Mesothelial cell of epicardium (in vitro differentiated cells): ENCODE data around the gene ARFGEF3. TPM values are rescaled to one million over a fixed set of nuclear protein-coding genes. Genes with fewer than 3 reads are reported as not detected.
"Not testable (repeated sequence)": the region's sequence is repeated elsewhere in the genome, so short reads cannot be mapped to it uniquely, and the experiment has no call there.

ENCODE experiments used
- DNase-seq, 2 experiments: peaks; one replicate each; pipeline ENCODE4 v3.0.0; 2021; ENCODE audit warnings: low spot score in 2 of 2; ENCODE audit not compliant: unreplicated experiment in 2 of 2
- H3K27ac Mint-ChIP-seq: 2 replicates; pipeline ENCODE4 v1.8.0; 2021; ENCODE audit warnings: mixed read lengths
- H3K27me3 Mint-ChIP-seq: 2 replicates; pipeline ENCODE4 v1.8.0; 2021; ENCODE audit warnings: low read depth, mixed read lengths
- H3K36me3 Mint-ChIP-seq: 2 replicates; pipeline ENCODE4 v1.8.0; 2021; ENCODE audit warnings: mixed read lengths
- H3K4me1 Mint-ChIP-seq: 2 replicates; pipeline ENCODE4 v1.8.0; 2021; ENCODE audit warnings: mixed read lengths
- H3K4me3 Mint-ChIP-seq: 2 replicates; pipeline ENCODE4 v1.8.0; 2021; ENCODE audit warnings: mild to moderate bottlenecking, moderate library complexity, mixed read lengths
- H3K9me3 Mint-ChIP-seq: 2 replicates; pipeline ENCODE4 v1.8.0; 2021; ENCODE audit warnings: mixed read lengths
- CTCF ChIP-seq: fragments of 200-600 bp; sonication (generic); IDR thresholded peaks from one replicate; pipeline ENCODE4 v1.5.0; 2021; ENCODE audit warnings: antibody characterized with exemption; ENCODE audit not compliant: unreplicated experiment
- total RNA-seq: library from RNA; stranded (reverse); gene quantifications from 3 replicates; pipeline ENCODE4 v1.2.1, GENCODE V29; 2021

ARFGEF3 gene
- total RNA-seq, 1 donor from 2014 or later = 6.1 TPM

GRCh38 chr6:138204792-138205384 is 43.1 kb downstream of the ARFGEF3 start:
- Mint-ChIP-seq H3K9me3 (peaks cover 19% of the 10 kb centered on the region), H3K4me3 (no peak overlapping the region), H3K27ac (no peak overlapping the region), H3K36me3 (peaks cover 13% of the 10 kb centered on the region), H3K4me1 (no peaks in the 10 kb centered on the region), H3K27me3 (no peaks in the 10 kb centered on the region)
- no peak for TF ChIP-seq CTCF
- no peak for DNase-seq

GRCh38 chr6:138205437-138206094 is 43.8 kb downstream of the ARFGEF3 start:
- Mint-ChIP-seq H3K4me3 (no peak overlapping the region), H3K36me3 (peaks cover 7% of the 10 kb centered on the region), H3K4me1 (no peaks in the 10 kb centered on the region), H3K9me3 (peaks cover 12% of the 10 kb centered on the region), H3K27me3 (no peaks in the 10 kb centered on the region), H3K27ac (no peak overlapping the region)
- no peak for DNase-seq
- no peak for TF ChIP-seq CTCF

GRCh38 chr6:138206862-138207261 is 45.1 kb downstream of the ARFGEF3 start:
- no peak overlapping the region for H3K27ac Mint-ChIP-seq
- no peak for TF ChIP-seq CTCF
- no peaks in the 10 kb centered on the region for H3K4me1 Mint-ChIP-seq
- H3K4me3 Mint-ChIP-seq = no peak overlapping the region
- DNase-seq = no peak
- H3K27me3 Mint-ChIP-seq = no peaks in the 10 kb centered on the region
- H3K9me3 Mint-ChIP-seq = peaks cover 4% of the 10 kb centered on the region
- peaks cover 7% of the 10 kb centered on the region for H3K36me3 Mint-ChIP-seq

GRCh38 chr6:138211048-138211581 is 49.4 kb downstream of the ARFGEF3 start:
- no peak for DNase-seq
- H3K9me3 Mint-ChIP-seq = peaks cover 4% of the 10 kb centered on the region
- H3K27ac Mint-ChIP-seq = no peak overlapping the region
- H3K27me3 Mint-ChIP-seq = no peaks in the 10 kb centered on the region
- TF ChIP-seq CTCF = no peak
- no peak overlapping the region for H3K4me3 Mint-ChIP-seq
- peaks cover 7% of the 10 kb centered on the region for H3K36me3 Mint-ChIP-seq
- H3K4me1 Mint-ChIP-seq = peaks cover 16% of the 10 kb centered on the region

- Mint-ChIP-seq H3K4me3 (no peak overlapping the region), H3K9me3 (peaks cover 4% of the 10 kb centered on the region), H3K27me3 (no peaks in the 10 kb centered on the region), H3K4me1 (peaks cover 20% of the 10 kb centered on the region), H3K36me3 (peaks cover 7% of the 10 kb centered on the region), H3K27ac (no peak overlapping the region)
- DNase-seq = no peak
- no peak for TF ChIP-seq CTCF
Measured at GRCh38 chr6:138211601-138212000, 49.9 kb downstream of the ARFGEF3 start.

GRCh38 chr6:138212530-138212929 is 50.8 kb downstream of the ARFGEF3 start:
- not testable (repeated sequence) for H3K27ac Mint-ChIP-seq, H3K36me3 Mint-ChIP-seq, H3K9me3 Mint-ChIP-seq, DNase-seq, H3K4me3 Mint-ChIP-seq, H3K27me3 Mint-ChIP-seq
- H3K4me1 Mint-ChIP-seq = peaks cover 24% of the 10 kb centered on the region
